A673 (cell line): ENCODE results near the gene PRAMEF33.
"Not testable (repeated sequence)": the region's sequence is repeated elsewhere in the genome, so short reads cannot be mapped to it uniquely, and the experiment has no call there.

Experiments used
- CTCF ChIP-seq: fragments of 300-800, 200-600 bp; sonication (generic); conservative IDR thresholded peaks from 2 replicates; pipeline ENCODE4 v1.5.1; 2017; ENCODE audit warnings: low read depth, mild to moderate bottlenecking, antibody characterized with exemption, low read length, moderate library complexity, mixed read lengths
- EZH2 ChIP-seq: fragments of 200-600 bp; sonication (generic); IDR thresholded peaks from 2 replicates; pipeline ENCODE4 v1.6.1; 2017; ENCODE audit warnings: borderline replicate concordance, low read depth, mild to moderate bottlenecking, mixed read lengths, antibody characterized with exemption, low read length; ENCODE audit not compliant: poor library complexity, severe bottlenecking

- TF ChIP-seq CTCF, EZH2: not testable (repeated sequence)
These were observed 6.0 kb upstream of the PRAMEF33 start for GRCh38 chr1:13297216-13297931.
